Rectal smooth muscle tissue (tissue), 1 donor: ENCODE data around the gene PTPRM.

Source experiments
- H3K27ac ChIP-seq: one replicate; pipeline ENCODE4 v1.7.0; 2013; ENCODE audit warnings: low read depth, low read length, inconsistent platforms
- H3K27me3 ChIP-seq: one replicate; pipeline ENCODE4 v1.7.0; 2013; ENCODE audit warnings: low read length; ENCODE audit not compliant: control insufficient read depth, insufficient read depth
- H3K36me3 ChIP-seq: one replicate; pipeline ENCODE4 v1.7.0; 2013; ENCODE audit warnings: low read length; ENCODE audit not compliant: control insufficient read depth, insufficient read depth
- H3K4me1 ChIP-seq: one replicate; pipeline ENCODE4 v1.7.0; 2013; ENCODE audit warnings: low read length; ENCODE audit not compliant: control insufficient read depth, insufficient read depth
- H3K4me3 ChIP-seq: one replicate; pipeline ENCODE4 v1.7.0; 2013; ENCODE audit warnings: low read length
- H3K9ac ChIP-seq: one replicate; pipeline ENCODE4 v1.7.0; 2013; ENCODE audit warnings: low read length

PTPRM gene

DNA sequence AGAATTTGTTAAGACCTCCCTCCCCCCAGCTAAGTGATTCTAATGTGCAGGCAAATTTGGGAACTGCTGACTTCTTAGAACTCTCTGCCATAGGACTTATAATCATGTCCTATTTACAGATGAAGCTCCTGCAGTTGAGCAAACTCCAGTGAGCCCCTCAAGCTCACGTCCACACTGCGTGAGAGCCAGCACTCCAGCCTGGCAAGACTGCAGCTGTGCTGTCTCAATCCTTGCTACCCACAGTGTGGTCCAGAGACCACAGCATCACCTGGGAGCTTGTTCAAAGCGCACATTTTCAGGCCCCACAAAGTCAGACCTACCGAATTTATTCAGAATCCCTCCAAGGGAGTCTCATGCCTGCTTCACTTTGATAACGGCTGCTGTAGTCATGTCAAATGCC is 799.0 kb downstream of the PTPRM start:
- no peak overlapping the region for H3K27ac ChIP-seq
- peaks cover 8% of the 10 kb centered on the region for H3K4me1 ChIP-seq
- no peaks in the 10 kb centered on the region for H3K36me3 ChIP-seq
- H3K9ac ChIP-seq = no peak overlapping the region
- H3K4me3 ChIP-seq = no peak overlapping the region
- H3K27me3 ChIP-seq = no peaks in the 10 kb centered on the region

DNA sequence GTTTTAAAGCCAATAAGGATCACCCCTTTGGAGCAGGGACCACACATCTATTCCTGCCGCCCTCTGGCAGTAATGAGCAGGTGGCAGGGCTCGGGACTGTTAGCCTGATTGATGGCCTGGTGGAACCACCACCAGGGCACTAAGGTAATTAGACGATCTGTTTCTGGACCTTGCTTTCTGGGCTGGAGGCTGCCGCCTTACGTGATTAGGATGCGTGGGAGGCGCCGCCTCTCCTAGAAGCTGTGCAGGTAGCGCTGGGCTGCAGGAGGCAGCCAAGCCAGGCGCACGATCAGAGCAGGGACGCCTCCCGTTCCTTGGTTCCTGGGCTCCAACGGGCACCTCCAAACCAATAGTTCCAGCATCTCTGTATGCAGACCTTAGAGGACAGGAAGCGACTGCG is 799.5 kb downstream of the PTPRM start:
- H3K9ac ChIP-seq = no peak overlapping the region
- H3K27ac ChIP-seq = no peak overlapping the region
- no peaks in the 10 kb centered on the region for H3K36me3 ChIP-seq
- peaks cover 8% of the 10 kb centered on the region for H3K4me1 ChIP-seq
- H3K4me3 ChIP-seq = no peak overlapping the region
- H3K27me3 ChIP-seq = no peaks in the 10 kb centered on the region

DNA sequence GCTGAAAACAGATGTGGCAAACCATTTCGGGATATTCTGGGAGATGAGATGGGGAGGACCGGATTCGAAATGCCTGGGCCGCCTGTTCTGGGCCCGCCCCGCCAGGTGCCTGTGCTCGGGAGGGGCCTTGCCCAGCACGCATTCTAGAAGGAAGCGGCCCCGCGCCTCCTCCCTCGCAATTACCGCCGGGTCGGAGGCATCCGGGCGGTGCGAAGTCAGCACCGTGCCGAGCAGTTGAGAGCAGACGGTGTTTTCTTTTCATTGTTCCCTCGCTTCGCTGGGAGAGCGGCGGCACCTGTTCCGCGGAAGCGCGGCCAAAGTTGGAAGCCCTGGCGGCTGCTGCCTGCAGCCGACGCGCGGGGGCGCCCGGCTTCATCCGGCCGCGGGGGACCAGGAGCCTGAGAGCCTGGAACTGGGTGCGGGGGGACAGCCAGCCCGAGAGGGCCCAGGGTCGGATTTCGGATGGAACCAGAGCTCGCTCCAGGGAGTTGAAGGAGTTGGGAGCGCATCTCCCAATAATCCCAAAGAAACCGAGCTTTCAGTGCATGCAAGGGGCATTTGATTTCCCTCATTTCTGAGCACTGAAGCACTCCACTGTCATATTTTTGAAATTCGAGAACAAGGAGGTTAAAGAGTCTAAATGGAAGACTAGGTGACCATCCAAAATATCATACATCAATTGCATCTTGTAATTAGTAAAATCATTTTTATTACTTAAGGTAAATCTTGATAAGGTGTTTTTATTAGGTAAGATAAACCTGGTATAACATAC is 800.3 kb downstream of the PTPRM start:
- peaks cover 8% of the 10 kb centered on the region for H3K4me1 ChIP-seq
- H3K9ac ChIP-seq = no peak overlapping the region
- H3K4me3 ChIP-seq = peak overlapping the region; percentile 48
- H3K36me3 ChIP-seq = no peaks in the 10 kb centered on the region
- no peak overlapping the region for H3K27ac ChIP-seq
- no peaks in the 10 kb centered on the region for H3K27me3 ChIP-seq

DNA sequence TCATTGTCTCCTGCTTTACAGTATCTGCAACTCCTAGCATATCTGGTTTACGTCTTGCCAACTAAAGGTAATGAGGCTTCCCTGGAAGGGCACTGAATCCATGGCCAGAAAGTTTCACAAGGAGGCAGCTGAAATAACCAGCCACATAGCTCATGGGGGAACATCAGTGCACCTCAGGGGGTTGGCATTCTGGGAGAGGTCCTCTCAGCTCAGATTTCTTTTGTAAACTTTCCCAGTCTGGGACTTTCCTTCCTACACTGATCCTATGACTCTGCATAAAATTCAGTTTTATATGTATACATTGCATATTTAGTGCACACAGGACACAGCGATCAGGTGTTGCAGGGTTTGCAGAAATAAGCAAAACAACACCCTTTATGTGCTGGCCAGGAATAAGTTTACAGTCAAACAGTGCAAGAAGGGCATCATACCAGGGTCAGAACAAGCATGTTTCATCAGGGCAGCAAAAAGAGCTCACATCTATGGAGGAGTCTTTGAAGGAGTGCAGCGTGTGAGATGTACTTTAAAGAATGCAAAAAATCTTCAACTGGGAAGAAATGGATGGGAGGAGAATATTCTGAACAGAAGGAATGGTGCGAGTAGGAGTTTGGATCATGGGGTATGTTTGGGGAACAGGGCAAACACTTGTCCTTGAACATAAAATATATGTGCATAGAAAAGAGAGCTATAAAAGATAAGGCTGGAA is 801.5 kb downstream of the PTPRM start:
- Histone ChIP-seq H3K4me1 (peaks cover 6% of the 10 kb centered on the region), H3K36me3 (no peaks in the 10 kb centered on the region), H3K27ac (no peak overlapping the region), H3K9ac (no peak overlapping the region), H3K4me3 (no peak overlapping the region), H3K27me3 (no peaks in the 10 kb centered on the region)

DNA sequence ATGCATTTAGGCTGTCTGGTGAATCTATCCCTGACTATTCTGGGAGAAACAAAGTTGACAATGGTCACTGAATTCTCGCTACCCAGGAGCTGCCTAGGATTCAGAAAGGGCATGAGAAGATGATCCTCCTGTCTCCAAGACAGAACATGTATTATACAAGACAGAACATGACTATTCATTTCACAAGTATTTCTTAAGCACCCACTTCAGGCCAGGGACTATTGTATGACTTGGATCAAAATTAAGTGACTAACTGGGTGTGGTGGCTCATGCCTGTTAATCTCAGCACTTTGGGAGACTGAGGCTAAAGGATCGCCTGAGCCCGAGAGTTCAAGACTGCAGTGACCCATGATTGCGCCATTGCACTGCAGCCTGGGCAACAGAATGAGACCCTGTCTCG is 806.4 kb downstream of the PTPRM start:
- no peak overlapping the region for H3K9ac ChIP-seq
- H3K4me1 ChIP-seq = no peaks in the 10 kb centered on the region
- H3K27ac ChIP-seq = no peak overlapping the region
- no peak overlapping the region for H3K4me3 ChIP-seq
- no peaks in the 10 kb centered on the region for H3K27me3 ChIP-seq
- no peaks in the 10 kb centered on the region for H3K36me3 ChIP-seq

DNA sequence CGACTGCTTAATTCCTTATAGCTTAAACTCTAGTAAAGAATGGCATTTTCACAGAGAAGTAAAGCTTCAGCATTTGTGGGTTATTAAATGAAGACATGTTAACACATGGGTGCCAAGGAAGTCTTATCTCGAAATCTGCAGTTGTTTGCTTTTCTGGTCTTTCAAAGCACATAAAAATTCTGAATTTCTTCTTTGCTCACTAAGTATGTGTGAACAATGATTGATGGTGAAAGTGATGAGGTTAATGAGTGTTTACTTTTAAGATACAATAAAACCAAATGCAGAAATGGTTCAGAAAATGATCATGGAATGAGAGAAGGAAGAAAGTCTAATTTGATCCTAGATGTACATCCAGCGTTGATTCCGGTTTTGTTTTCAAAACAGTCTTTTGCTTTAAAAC is 807.6 kb downstream of the PTPRM start:
- Histone ChIP-seq H3K27me3 (no peaks in the 10 kb centered on the region), H3K9ac (no peak overlapping the region), H3K36me3 (peaks cover 2% of the 10 kb centered on the region), H3K27ac (no peak overlapping the region), H3K4me3 (no peak overlapping the region), H3K4me1 (no peaks in the 10 kb centered on the region)

DNA sequence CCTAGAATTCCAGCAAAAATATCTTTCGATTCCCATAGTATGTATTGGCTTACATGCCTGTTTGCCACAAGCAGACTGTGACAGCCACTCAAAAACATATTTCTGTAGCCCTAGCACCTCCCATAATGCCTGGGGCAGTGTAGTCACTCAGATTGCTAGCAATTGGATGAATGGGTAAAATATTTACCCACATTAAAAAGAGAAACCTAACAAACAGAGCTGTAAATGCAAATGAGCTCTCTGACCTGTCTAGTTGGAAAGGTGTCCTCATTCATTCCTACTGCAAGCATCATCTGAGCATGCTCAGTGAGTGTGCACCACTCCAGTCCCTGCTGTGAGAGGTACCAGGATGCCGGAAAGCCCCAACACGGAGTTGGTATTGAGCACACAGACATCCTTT is 808.1 kb downstream of the PTPRM start:
- H3K27ac ChIP-seq = no peak overlapping the region
- H3K4me1 ChIP-seq = no peaks in the 10 kb centered on the region
- H3K9ac ChIP-seq = no peak overlapping the region
- H3K36me3 ChIP-seq = peaks cover 2% of the 10 kb centered on the region
- H3K27me3 ChIP-seq = no peaks in the 10 kb centered on the region
- H3K4me3 ChIP-seq = no peak overlapping the region

DNA sequence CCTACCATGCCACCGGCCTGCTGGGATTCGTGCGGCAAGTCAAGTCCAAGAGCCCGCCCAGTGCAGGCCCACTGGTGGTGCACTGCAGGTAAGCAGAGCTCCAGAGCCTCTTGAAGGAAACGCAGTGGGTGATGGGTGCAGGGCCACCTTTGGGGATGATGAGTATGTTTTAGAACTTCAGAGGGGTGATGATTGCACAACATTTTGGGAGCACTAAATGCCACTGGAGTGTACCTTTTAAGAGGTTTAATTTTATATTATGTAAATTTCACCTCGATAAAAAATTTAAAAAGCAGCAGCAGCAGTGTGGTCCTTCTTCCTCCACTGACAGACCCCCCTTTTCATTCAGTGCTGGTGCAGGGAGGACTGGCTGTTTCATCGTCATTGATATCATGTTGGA is 809.0 kb downstream of the PTPRM start:
- Histone ChIP-seq H3K27me3 (no peaks in the 10 kb centered on the region), H3K36me3 (peaks cover 2% of the 10 kb centered on the region), H3K9ac (no peak overlapping the region), H3K4me3 (no peak overlapping the region), H3K4me1 (no peaks in the 10 kb centered on the region), H3K27ac (no peak overlapping the region)

DNA sequence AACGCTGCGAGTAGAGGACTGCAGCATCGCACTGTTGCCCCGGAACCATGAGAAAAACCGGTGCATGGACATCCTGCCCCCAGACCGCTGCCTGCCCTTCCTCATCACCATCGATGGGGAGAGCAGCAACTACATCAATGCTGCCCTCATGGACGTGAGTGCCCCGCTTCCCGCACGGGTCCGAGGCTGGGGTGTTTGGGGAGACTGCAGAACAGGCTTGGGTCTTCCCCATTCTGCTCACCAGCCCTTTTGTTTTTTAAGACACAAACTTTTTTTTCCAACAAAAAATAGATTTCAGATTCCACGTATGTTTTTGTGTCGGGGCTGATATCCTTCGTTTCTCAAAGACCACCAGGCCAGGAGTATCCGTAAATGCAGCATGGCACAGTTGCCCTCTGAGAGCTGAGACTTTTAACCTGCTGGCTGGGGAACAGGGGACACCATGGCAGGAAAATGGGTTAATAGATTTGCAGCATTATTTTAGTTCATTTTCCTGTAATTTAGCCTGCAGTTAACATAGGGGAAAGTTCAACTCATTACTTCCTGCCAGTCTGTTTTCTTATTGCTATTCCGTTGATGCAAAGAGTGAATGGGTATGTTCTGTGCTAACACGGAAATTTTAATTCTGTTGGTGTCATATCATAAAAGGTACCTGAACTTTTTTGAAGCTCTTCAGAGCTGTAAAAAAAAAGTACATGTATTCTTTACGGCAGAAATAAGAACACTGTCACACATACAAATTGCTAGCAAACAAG is 812.2 kb downstream of the PTPRM start:
- H3K4me1 ChIP-seq = no peaks in the 10 kb centered on the region
- peaks cover 2% of the 10 kb centered on the region for H3K36me3 ChIP-seq
- no peak overlapping the region for H3K27ac ChIP-seq
- H3K4me3 ChIP-seq = no peak overlapping the region
- H3K9ac ChIP-seq = no peak overlapping the region
- no peaks in the 10 kb centered on the region for H3K27me3 ChIP-seq

DNA sequence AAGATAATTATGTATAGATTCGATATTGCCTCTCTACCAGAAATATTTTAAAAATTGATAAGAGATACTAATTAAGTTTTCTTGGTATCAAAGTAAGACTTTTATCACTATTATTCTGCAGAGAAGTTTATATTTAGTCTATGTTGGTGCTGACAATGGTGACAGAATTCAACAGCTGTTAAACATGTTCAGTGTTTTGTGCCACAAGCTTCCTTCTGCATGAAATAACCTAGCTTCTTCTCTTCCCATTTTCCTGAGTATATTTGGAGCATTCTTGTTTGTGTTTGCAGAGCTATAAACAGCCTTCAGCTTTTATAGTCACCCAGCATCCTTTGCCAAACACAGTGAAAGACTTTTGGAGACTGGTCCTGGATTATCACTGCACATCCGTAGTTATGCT is 812.9 kb downstream of the PTPRM start:
- Histone ChIP-seq H3K4me1 (no peaks in the 10 kb centered on the region), H3K9ac (no peak overlapping the region), H3K27me3 (no peaks in the 10 kb centered on the region), H3K4me3 (no peak overlapping the region), H3K36me3 (peaks cover 2% of the 10 kb centered on the region), H3K27ac (no peak overlapping the region)

DNA sequence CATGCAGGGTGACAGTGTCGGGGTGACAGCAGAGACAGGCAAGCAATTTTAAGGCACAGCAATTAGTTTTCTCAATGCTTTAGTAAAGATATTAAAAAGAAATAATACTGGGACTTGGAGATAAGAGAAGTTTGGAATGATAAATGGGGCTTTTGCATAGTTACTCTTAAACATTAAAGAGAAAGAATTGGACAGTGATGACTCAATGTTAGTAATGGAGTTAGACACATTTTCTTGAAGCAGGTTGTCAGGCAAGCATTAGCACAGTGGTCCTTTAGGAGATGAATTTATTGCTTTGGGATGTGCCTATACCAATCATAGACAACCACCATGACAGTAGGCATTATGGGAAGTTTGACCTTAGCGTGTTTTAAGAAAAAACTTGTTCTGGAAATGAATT is 813.8 kb downstream of the PTPRM start:
- no peaks in the 10 kb centered on the region for H3K4me1 ChIP-seq
- H3K27ac ChIP-seq = no peak overlapping the region
- peaks cover 2% of the 10 kb centered on the region for H3K36me3 ChIP-seq
- no peak overlapping the region for H3K4me3 ChIP-seq
- H3K27me3 ChIP-seq = no peaks in the 10 kb centered on the region
- no peak overlapping the region for H3K9ac ChIP-seq

DNA sequence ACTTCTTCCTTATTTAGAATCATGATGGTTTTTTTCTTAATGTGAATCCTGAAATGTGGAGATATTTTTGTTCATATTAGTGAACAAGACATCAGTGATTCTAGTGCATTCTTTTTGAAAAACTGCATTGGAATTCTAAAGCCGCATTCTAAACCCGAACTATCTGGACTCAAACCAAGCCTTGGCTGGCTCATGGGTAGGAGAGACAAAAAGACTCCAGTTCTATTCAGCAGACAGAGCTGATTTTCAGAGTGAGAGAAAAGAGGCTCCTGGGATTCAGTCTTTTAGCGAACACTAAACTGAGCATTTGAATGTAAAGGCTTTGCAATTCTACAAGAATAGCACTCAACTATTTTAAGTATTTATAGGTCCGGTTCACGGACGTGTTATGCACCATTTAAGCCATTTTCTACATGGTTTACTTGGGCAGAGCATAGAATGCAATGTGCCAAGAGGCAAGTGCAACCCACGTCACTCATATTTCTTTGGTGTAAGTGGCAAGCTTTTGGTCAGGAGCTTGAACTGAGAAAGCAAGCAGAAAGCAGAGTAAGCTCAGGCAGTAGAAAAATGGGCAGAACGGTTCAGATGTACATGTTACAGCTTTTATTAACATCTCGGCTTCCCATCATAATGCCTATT is 814.8 kb downstream of the PTPRM start:
- Histone ChIP-seq H3K4me3 (no peak overlapping the region), H3K27me3 (no peaks in the 10 kb centered on the region), H3K4me1 (no peaks in the 10 kb centered on the region), H3K36me3 (peaks cover 2% of the 10 kb centered on the region), H3K9ac (no peak overlapping the region), H3K27ac (no peak overlapping the region)
